ENCODE measurements around the gene NCS1.

NCS1 gene

GRCh38 chr9:130147910-130148309 lies 24.3 kb upstream of the NCS1 start:
- no peak for DNase-seq

- DNase-seq, result no peak
Measured at GRCh38 chr9:130149031-130149430, 23.2 kb upstream of the NCS1 start.

- DNase-seq, result no peak
Measured at GRCh38 chr9:130149654-130150286, 22.4 kb upstream of the NCS1 start.

- no peak for DNase-seq
Measured at GRCh38 chr9:130150779-130151382, 21.3 kb upstream of the NCS1 start.

- DNase-seq, result no peak
Measured at GRCh38 chr9:130154816-130155215, 17.4 kb upstream of the NCS1 start.

GRCh38 chr9:130155647-130156046 lies 16.6 kb upstream of the NCS1 start:
- no peak for DNase-seq

- peak in 1 of 14 donors; percentile 75 for DNase-seq
Measured at GRCh38 chr9:130156672-130157071, 15.5 kb upstream of the NCS1 start.

GRCh38 chr9:130157079-130157478 lies 15.1 kb upstream of the NCS1 start:
- no peak for DNase-seq

GRCh38 chr9:130158001-130158400 lies 14.2 kb upstream of the NCS1 start:
- DNase-seq, result no peak

- DNase-seq, result no peak
Measured at GRCh38 chr9:130159057-130159456, 13.1 kb upstream of the NCS1 start.

GRCh38 chr9:130159915-130160670 lies 12.1 kb upstream of the NCS1 start:
- no peak for DNase-seq

- DNase-seq, result no peak
Measured at GRCh38 chr9:130160862-130161470, 11.2 kb upstream of the NCS1 start.

GRCh38 chr9:130165579-130165978 lies 6.6 kb upstream of the NCS1 start:
- no peak for DNase-seq

- no peak for DNase-seq
Measured at GRCh38 chr9:130166399-130166798, 5.8 kb upstream of the NCS1 start.

- no peak for DNase-seq
Measured at GRCh38 chr9:130167927-130168326, 4.3 kb upstream of the NCS1 start.

GRCh38 chr9:130171226-130172148 lies 717 bp upstream of the NCS1 start:
- DNase-seq, result peak in 2 of 14 donors; percentile 59 to 75

- peak in 3 of 14 donors; percentile 23 to 48 (median 36) for DNase-seq
Measured at GRCh38 chr9:130172858-130173665, 858 bp downstream of the NCS1 start.

GRCh38 chr9:130173666-130173983 lies 1.4 kb downstream of the NCS1 start:
- peak in 1 of 14 donors; percentile 30 for DNase-seq

GRCh38 chr9:130174025-130174424 lies 1.8 kb downstream of the NCS1 start:
- DNase-seq, result no peak

GRCh38 chr9:130174920-130175321 lies 2.7 kb downstream of the NCS1 start:
- peak in 1 of 14 donors; percentile 55 for DNase-seq

GRCh38 chr9:130175355-130175754 lies 3.2 kb downstream of the NCS1 start:
- DNase-seq, result no peak

All from C1 segment of cervical spinal cord (tissue), 14 donors.